Measurements from ENCODE around the gene SPANXN4.

DNA sequence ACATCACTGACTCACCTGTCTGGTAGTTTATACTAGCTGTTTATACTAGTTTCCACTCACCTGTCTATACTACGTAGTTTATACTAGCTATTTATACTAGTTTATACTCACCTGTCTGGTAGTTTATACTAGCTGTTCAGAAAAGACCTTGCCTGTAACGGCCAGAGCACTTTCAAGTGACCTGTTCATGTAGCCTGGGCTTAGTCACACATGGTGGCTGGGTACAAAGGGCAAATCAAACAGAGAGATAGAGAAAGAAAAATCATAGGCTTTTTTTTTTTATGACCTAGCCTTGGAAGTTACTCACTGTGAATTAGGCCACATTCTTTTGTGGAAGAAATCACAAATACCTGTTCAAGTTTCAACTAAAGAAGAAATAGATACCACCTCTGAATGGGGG lies 30.7 kb upstream of the SPANXN4 start:
- TF ChIP-seq ZFP41 (tag by site-specific recombination; IDR thresholded peaks at IDR 0.05; ENCODE audit: borderline replicate concordance), result no peak
- TF ChIP-seq PBX3 (CRISPR knock-in tag; IDR thresholded peaks at IDR 0.05), result no peak
- no peak for TF ChIP-seq CTCF (tag by site-specific recombination; IDR thresholded peaks at IDR 0.05)
- no peak for TF ChIP-seq ZNF350 (tag by site-specific recombination; IDR thresholded peaks at IDR 0.05)
